Lower leg skin (tissue), 3 donors: ENCODE data around the gene ERVV-1.

Source experiments
- CTCF ChIP-seq, 3 donors: fragments of 450-650 bp; IDR thresholded peaks; one replicate each; pipeline ENCODE4 v1.5.1; 2016; ENCODE audit warnings: antibody characterized with exemption in 3 of 3, mild to moderate bottlenecking in 3 of 3, moderate library complexity in 2 of 3
- POLR2A ChIP-seq, 2 donors: fragments of 450-650 bp; IDR thresholded peaks; one replicate each; pipeline ENCODE4 v1.6.1; 2016 to 2017; ENCODE audit warnings: antibody characterized with exemption in 2 of 2, mild to moderate bottlenecking in 1 of 2, moderate library complexity in 1 of 2

GRCh38 chr19:53008061-53008778 lies 5.5 kb upstream of the ERVV-1 start:
- TF ChIP-seq CTCF (IDR thresholded peaks at IDR 0.05), result no peak
- no peak for TF ChIP-seq POLR2A (IDR thresholded peaks at IDR 0.05)
